ENCODE measurements around the gene KIFAP3. TPM values are rescaled to one million over a fixed set of nuclear protein-coding genes. Genes with fewer than 3 reads are reported as not detected.

The KIFAP3 gene
- total and polyA plus RNA-seq, 4 donors: 4.5 to 11.1 (median 6.9) TPM

- TF ChIP-seq REST (IDR thresholded peaks at IDR 0.05) (no peak), GABPA (IDR thresholded peaks at IDR 0.05 in 1 of 2, conservative IDR thresholded peaks at IDR 0.05 in 1 of 2) (no peak)
Measured at GRCh38 chr1:170049176-170049800, 25.2 kb downstream of the KIFAP3 start (continued).

- no peaks in the 10 kb centered on the region for H3K9me3 ChIP-seq (ENCODE audit: control insufficient read depth in 4 of 4, low read length in 3 of 4)
- no peak overlapping the region for H3K4me3 ChIP-seq (ENCODE audit: low read depth in 1 of 3, low read length in 3 of 3)
- peaks cover 0 to 3% (median 0%) of the 10 kb centered on the region in 4 donors for H3K36me3 ChIP-seq (ENCODE audit: control insufficient read depth in 4 of 4, insufficient read depth in 3 of 4, low read depth in 1 of 4, low read length in 3 of 4)
- WGBS: 99% methylated on average over 7 of the region's 7 CpGs
- H3K4me1 ChIP-seq (ENCODE audit: control insufficient read depth in 4 of 4, insufficient read depth in 4 of 4, low read length in 3 of 4): no peaks in the 10 kb centered on the region
- TF ChIP-seq MAX (IDR thresholded peaks at IDR 0.05): no peak
- no peak for TF ChIP-seq SP1 (IDR thresholded peaks at IDR 0.05)
- TF ChIP-seq FOXA1 (IDR thresholded peaks at IDR 0.05): no peak
- TF ChIP-seq ATF3 (IDR thresholded peaks at IDR 0.05): no peak
- no peak for TF ChIP-seq YY1 (IDR thresholded peaks at IDR 0.05)
- TF ChIP-seq FOXA2 (IDR thresholded peaks at IDR 0.05): no peak
- TF ChIP-seq REST (IDR thresholded peaks at IDR 0.05): no peak
- TF ChIP-seq HNF4A (conservative IDR thresholded peaks at IDR 0.05): no peak
- no peak for TF ChIP-seq HNF4G (IDR thresholded peaks at IDR 0.05)
- no peak for TF ChIP-seq RAD21 (IDR thresholded peaks at IDR 0.05)
- no peak for TF ChIP-seq JUND (IDR thresholded peaks at IDR 0.05)
- no peaks in the 10 kb centered on the region for H3K27me3 ChIP-seq (ENCODE audit: control insufficient read depth in 4 of 4, insufficient read depth in 4 of 4, low read length in 3 of 4)
- H3K27ac ChIP-seq (ENCODE audit: low read depth in 1 of 2, low read length in 2 of 2): no peak overlapping the region
- H3K9ac ChIP-seq (ENCODE audit: low read depth in 1 of 2, low read length in 2 of 2): no peak overlapping the region
- DNase-seq (ENCODE audit: low spot score): no peak
Measured at GRCh38 chr1:170048515-170048914, 26.0 kb downstream of the KIFAP3 start.

GRCh38 chr1:170044187-170044586 lies 30.3 kb downstream of the KIFAP3 start:
- H3K9ac ChIP-seq (ENCODE audit: low read depth in 1 of 2, low read length in 2 of 2): no peak overlapping the region
- H3K4me3 ChIP-seq (ENCODE audit: low read depth in 1 of 3, low read length in 3 of 3): no peak overlapping the region
- H3K36me3 ChIP-seq (ENCODE audit: control insufficient read depth in 4 of 4, insufficient read depth in 3 of 4, low read depth in 1 of 4, low read length in 3 of 4): peaks cover 0 to 7% (median 0%) of the 10 kb centered on the region in 4 donors
- H3K4me1 ChIP-seq (ENCODE audit: control insufficient read depth in 4 of 4, insufficient read depth in 4 of 4, low read length in 3 of 4): no peaks in the 10 kb centered on the region
- H3K9me3 ChIP-seq (ENCODE audit: control insufficient read depth in 4 of 4, low read length in 3 of 4): no peaks in the 10 kb centered on the region
- no peaks in the 10 kb centered on the region for H3K27me3 ChIP-seq (ENCODE audit: control insufficient read depth in 4 of 4, insufficient read depth in 4 of 4, low read length in 3 of 4)
- DNase-seq (ENCODE audit: low spot score): no peak
- H3K27ac ChIP-seq (ENCODE audit: low read depth in 1 of 2, low read length in 2 of 2): no peak overlapping the region
- TF ChIP-seq YY1 (IDR thresholded peaks at IDR 0.05): no peak
- no peak for TF ChIP-seq RAD21 (IDR thresholded peaks at IDR 0.05)
- no peak for TF ChIP-seq GABPA (IDR thresholded peaks at IDR 0.05 in 1 of 2, conservative IDR thresholded peaks at IDR 0.05 in 1 of 2)
- no peak for TF ChIP-seq FOXA2 (IDR thresholded peaks at IDR 0.05)
- no peak for TF ChIP-seq REST (IDR thresholded peaks at IDR 0.05)
- no peak for TF ChIP-seq CTCF (IDR thresholded peaks at IDR 0.05; ENCODE audit: low read depth, low read length, missing input control)
